GM19395 (cell line): ENCODE results near the gene RCOR1.
"Not testable (repeated sequence)": the region's sequence is repeated elsewhere in the genome, so short reads cannot be mapped to it uniquely, and the experiment has no call there.

ENCODE experiments used
- ATAC-seq: cut with Tn5 transposase; IDR thresholded peaks from one replicate; pipeline ENCODE4 v1.9.1; 2021; ENCODE audit warnings: mild to moderate bottlenecking, moderate library complexity; ENCODE audit not compliant: unreplicated experiment

The RCOR1 gene

GRCh38 chr14:102591944-102592762 lies at the start of gene RCOR1:
Gene RCOR1 (plus strand): TSS chr14:102592649. CDS start chr14:102592887, 238 bp downstream.
- peak; percentile 76 for ATAC-seq

- no peak for ATAC-seq
Measured at GRCh38 chr14:102544046-102544746, 48.3 kb upstream of the RCOR1 start.

DNA sequence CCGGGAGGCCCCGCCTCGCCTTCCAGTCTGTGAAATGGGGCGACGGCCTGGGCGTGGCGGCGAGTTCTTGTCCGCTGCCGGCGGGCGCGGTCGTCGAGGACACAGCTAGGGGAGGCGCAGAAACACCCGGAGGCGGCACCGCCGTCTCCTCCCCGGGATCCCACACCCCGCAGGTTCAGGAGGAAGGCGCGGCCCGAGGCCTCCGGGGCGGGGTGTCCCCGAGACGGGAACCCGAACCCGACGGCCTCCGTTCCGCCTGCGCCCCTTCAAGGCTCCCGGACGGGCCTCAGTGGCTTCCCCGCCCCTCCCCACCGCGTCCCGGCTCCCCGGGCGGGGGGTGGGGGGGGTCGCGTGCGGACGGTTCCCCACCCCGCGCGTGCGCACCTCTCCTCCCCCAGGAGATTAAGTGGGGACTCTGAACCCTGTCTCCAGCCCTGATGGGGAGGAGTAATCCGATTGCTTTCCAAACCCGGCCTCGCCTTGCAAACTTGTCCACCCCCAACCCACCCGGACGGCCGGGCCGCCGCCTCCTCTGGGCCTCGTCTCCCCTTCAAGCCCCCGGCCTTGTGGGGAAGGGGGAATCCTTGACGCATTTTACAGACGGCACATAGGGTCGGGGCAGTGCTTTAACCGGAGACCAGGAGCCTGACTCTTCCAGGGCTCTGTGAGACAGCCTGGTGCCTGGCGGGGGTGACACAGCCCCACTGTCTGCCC lies 47.5 kb upstream of the RCOR1 start:
- no peak for ATAC-seq

DNA sequence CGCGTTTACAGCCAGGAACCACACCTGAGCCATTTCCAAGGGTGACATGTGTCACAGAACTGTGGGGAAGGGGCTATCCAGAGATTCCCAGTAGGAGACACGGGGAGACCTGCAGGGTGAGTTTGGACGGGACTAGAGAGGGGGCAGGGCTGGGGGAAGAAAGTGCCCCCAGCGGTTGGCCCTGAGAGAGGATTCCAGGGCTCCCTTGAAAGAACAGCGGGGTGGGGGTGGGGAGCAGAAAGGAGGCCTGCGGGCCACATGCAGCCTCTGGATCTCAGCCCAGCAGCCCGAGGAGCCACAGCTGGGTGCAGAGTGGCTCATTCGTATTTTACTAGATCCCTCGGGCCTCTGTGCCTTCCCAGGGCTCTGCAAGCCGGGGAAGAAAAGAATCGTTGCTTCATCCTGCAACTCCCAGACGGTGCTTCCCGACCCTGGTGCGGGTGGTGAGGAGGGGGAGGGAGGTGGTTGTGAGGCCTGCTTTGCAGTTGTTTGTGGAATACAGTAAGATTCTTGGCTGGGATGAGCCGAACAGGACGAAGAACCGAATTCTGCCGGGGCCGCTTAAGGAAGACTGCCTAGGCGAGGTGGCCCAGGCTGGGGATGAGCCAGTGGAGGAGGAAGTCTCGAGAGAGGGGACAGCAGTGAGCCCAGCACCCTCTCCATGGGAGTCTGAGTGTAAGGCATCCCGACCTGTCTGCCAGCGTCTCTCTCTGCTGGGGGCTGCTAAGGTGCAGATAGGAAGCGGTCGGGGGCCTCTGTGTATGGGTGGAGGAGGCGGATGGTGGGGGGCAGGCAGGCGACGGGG lies 46.8 kb upstream of the RCOR1 start:
- ATAC-seq = no peak

DNA sequence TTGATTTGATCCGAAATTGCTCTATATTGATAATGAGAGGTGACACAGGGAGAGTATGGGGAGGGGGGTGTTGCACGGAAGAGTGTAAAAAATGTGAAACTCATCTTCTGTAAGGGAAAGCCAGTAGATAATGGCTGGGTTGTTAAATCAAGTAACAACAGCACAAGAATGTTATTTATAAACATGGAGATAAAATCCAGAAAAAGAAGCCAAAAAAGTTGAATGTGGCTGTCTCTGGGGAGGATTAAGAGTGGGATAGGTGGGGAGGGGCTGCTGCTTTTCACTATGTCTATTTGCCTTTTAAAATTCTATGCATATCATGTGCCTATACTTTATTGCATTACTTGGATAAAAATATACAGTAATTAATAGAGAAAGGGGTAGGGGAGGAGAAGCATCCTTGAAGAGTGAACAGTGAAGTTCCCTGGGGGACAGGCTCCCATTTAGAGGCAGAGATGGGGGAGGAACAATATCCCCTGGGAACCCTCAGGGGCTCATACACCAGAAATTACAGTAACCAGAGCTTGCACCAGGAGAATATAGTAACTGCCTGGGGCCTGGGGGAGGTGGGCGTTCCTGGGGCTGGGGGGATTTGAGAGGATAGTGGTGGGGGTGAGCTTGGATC lies 43.7 kb upstream of the RCOR1 start:
- no peak for ATAC-seq

- ATAC-seq = not testable (repeated sequence)
Measured at GRCh38 chr14:102550927-102551401, 41.5 kb upstream of the RCOR1 start.

DNA sequence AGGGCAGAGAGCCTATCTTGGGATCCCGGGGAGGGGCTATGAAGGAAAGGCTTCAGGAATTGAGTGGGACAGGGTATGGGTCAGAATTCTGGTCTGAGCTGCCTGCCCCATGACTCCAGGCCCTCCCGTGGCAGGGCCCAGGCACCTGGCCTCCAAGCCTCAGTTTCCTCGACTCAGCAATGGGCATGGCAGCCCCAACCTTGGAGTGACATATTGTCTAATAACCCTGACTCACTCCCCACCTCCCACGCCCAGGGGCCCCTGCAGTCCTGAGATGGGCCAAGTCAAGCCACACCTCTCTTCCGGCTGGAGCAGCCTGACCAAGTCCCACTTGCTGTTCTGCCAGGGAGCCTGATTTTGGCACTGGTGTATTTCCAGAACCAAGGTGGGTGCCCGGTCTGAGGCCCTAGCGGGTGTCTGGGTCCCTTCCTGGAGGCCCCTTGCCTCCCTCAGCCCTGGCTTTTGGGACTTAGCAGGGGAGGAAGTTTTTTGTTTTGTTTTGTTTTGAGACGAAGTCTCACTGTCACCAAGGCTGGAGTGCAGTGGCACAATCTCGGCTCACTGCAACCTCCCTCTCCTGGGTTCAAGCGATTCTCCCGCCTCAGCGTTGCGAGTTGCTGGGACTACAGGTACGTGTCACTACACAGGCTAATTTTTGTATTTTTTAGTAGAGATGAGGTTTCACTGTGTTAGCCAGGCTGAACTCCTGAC lies 40.3 kb upstream of the RCOR1 start:
- ATAC-seq = no peak

DNA sequence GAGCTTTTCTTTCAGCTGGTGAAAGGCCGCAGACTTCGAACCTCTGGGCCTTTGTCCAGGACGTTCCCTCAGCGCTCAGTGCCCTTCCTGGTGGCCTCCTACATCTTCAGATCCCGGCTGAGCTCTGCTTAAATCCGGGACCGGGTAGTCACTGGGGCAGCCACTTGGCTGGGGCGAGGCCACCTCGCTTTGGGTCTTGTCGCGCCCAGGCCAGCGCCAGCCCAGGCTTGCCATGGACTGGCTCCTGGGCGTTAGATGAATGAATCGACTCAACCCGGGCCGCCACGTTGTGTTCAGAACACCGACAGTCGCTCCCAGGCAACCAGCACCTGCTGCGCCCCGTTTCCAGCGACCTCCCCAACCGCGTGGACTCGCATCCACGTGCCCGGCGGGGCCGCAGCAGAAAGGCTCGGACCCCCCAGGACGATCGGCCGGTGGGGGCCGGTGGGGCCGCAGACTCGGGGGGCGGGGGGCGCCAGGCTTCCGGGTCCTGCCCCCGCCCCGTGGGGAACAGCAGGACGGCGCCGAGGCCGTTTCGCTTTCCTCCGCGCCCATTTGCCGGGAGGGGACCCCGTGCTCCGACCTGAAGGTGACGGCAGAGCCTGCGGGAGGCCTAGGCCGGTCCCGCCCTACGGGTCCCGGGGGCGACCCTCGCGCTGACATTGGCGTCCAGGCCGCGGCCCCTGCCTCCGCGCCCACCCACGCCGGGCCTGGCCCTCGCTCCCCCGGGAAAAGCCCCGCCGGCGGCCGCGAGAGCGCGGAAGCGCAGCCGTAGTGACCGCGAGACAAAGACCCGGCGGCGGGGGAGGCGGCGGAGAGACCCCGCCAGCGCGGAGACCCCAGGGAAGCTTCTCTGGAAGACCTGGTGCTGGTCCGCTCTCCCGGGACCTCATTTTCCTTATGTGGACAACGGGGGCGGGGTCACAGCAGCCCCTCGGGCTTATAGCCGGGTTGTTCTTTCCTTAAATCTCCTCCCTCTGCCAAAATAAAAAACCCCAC lies 37.3 kb upstream of the RCOR1 start:
- ATAC-seq = no peak

GRCh38 chr14:102556098-102556677 lies 36.3 kb upstream of the RCOR1 start:
- no peak for ATAC-seq

GRCh38 chr14:102557434-102558226 lies 34.8 kb upstream of the RCOR1 start:
- no peak for ATAC-seq

DNA sequence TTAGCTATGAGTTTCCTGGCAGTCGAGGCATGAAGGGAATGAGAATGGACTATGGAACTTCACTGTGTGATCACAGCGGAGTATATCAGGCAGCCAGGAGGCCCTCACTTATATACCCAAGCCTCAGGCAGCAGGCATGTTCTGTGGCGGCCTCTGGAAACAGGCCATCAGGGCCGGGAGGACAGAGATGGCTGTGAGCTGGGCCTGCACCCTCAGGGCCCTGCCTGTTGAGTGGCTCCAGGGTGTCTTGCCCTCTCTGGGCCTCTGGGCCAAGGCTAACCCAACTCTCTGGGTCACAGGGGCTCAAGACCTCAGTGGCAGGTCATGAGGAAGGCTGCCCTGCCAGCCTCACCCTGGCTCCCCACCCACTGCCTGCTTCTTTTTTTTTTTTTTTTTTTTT lies 33.9 kb upstream of the RCOR1 start:
- ATAC-seq = no peak

- ATAC-seq = no peak
Measured at GRCh38 chr14:102560458-102561261, 31.8 kb upstream of the RCOR1 start.

- ATAC-seq = peak; percentile 81
Measured at GRCh38 chr14:102565331-102565887, 27.0 kb upstream of the RCOR1 start.

DNA sequence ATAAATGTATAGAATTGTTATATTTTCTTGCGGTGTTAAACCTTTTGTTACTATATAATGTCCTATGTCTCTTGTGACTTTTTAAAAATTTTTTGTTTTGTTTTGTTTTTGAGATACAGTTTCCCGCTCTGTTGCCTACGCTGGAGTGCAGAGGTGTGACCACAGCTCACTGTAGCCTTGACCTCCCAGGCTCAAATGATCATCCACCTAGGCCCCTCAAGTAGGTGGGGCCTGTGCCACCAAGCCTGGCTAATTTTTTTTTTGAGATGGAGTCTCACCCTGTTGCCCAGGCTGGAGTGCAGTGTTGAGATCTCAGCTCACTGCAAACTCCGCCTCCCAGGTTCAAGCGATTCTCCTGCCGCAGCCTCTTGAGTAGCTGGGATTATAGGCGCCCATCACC lies 26.5 kb upstream of the RCOR1 start:
- ATAC-seq = peak; percentile 17

DNA sequence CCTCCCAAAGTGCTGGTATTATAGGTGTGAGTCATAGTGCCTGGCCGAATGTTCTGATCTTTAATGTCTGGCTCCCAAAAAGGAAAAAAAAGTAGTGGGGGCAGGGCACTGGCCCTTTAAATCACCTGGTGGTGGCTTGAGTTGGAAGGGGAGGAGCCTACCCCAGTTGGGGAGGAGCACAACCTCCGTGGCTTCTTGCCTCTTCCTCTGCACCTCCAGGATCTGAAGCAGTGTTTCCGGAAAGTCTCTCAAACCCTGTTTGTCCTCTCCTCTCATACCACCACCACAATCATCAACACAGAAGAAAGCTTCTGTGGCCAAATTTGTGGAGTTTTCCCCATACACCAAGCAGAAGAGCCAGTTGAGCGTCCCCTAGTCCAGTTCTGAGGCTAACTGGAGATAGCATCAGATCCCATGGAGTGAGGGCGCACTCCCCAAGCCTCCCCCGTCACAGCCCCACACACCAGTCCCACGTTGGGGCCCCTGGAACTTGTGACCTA lies 24.3 kb upstream of the RCOR1 start:
- no peak for ATAC-seq
